Fibroblast of lung (primary cell): ENCODE data around the gene SPAG9. TPM values are rescaled to one million over a fixed set of nuclear protein-coding genes. Genes with fewer than 3 reads are reported as not detected.

ENCODE experiments used
- DNase-seq, 2 donors: peaks; one replicate each; pipeline versions ENCODE4 v3.0.0 to v3.0.0-alpha.2; 2010; ENCODE audit warnings: low read depth in 2 of 2
- H2AFZ ChIP-seq: 2 replicates; pipeline ENCODE4 v1.5.1; 2012; ENCODE audit warnings: low read length, control low read depth, inconsistent platforms
- H3K27ac ChIP-seq: 2 replicates; pipeline ENCODE4 v1.5.1; 2011; ENCODE audit warnings: low read length, control low read depth; ENCODE audit not compliant: insufficient read depth
- H3K27me3 ChIP-seq: 2 replicates; pipeline ENCODE4 v1.5.1; 2011; ENCODE audit warnings: mild to moderate bottlenecking, low read length; ENCODE audit not compliant: control insufficient read depth, insufficient read depth
- H3K36me3 ChIP-seq: 2 replicates; pipeline ENCODE4 v1.5.1; 2011; ENCODE audit warnings: low read length; ENCODE audit not compliant: control insufficient read depth, insufficient read depth
- H3K4me1 ChIP-seq: 2 replicates; pipeline ENCODE4 v1.5.1; 2011; ENCODE audit warnings: low read length; ENCODE audit not compliant: control insufficient read depth, insufficient read depth; ENCODE audit errors: extremely low read depth
- H3K4me2 ChIP-seq: 2 replicates; pipeline ENCODE4 v1.5.1; 2011; ENCODE audit warnings: low read length, control low read depth; ENCODE audit not compliant: insufficient read depth; ENCODE audit errors: extremely low read depth
- H3K4me3 ChIP-seq, 4 experiments: fragments of 200-600 bp in 1 of 4; sonication (generic) in 1 of 4; replicated peaks in 1 of 4; 2 replicates each; pipeline ENCODE4 v1.5.1; 2011 to 2016; ENCODE audit warnings: low read length in 4 of 4, low read depth in 3 of 4, mild to moderate bottlenecking in 3 of 4, control low read depth in 2 of 4, inconsistent platforms in 1 of 4, mixed read lengths in 1 of 4; ENCODE audit not compliant: insufficient read depth in 1 of 4; ENCODE audit errors: control extremely low read depth in 1 of 4
- H3K79me2 ChIP-seq: 2 replicates; pipeline ENCODE4 v1.5.1; 2012; ENCODE audit warnings: mild to moderate bottlenecking, low read length, inconsistent platforms; ENCODE audit not compliant: control insufficient read depth, insufficient read depth
- H3K9ac ChIP-seq: 2 replicates; pipeline ENCODE4 v1.5.1; 2011; ENCODE audit warnings: mild to moderate bottlenecking, low read length, control low read depth; ENCODE audit not compliant: insufficient read depth
- H3K9me3 ChIP-seq: 2 replicates; pipeline ENCODE4 v1.5.1; 2012; ENCODE audit warnings: low read depth, low read length; ENCODE audit not compliant: control insufficient read depth, insufficient read depth
- H4K20me1 ChIP-seq: 2 replicates; pipeline ENCODE4 v1.5.1; 2011; ENCODE audit warnings: low read length; ENCODE audit not compliant: control insufficient read depth, insufficient read depth; ENCODE audit errors: extremely low read depth
- CTCF ChIP-seq, 2 donors: IDR thresholded peaks in 1 of 2; conservative IDR thresholded peaks in 1 of 2; 1 replicate in 1 of 2; 2 replicates in 1 of 2; pipeline ENCODE4 v1.5.1; 2011 to 2012; ENCODE audit warnings: low read length in 2 of 2, control low read depth in 1 of 2, inconsistent platforms in 1 of 2, low read depth in 1 of 2, mild to moderate bottlenecking in 1 of 2
- EZH2 ChIP-seq: IDR thresholded peaks from 2 replicates; pipeline ENCODE4 v1.5.1; 2012; ENCODE audit warnings: low read length, control low read depth, mild to moderate bottlenecking; ENCODE audit errors: missing control alignments
- polyA plus RNA-seq, 2 donors: library from polyadenylated mRNA; depleted of rRNA in 1 of 2; stranded (reverse) in 1 of 2; unstranded in 1 of 2; fragments of >200 nt; gene quantifications; 2 replicates each; pipeline ENCODE4 v1.2.1, GENCODE V29; 2011 to 2012; ENCODE audit warnings: missing spikeins in 1 of 2
- total RNA-seq: library from RNA; depleted of rRNA; stranded (reverse); fragments of >200 nt; gene quantifications from 2 replicates; pipeline ENCODE4 v1.2.1, GENCODE V29; 2014

SPAG9 gene
- total and polyA plus RNA-seq, 2 donors (not counting 1 experiment from before 2014, with no cell fraction given), result 49.8 to 126 TPM

DNA sequence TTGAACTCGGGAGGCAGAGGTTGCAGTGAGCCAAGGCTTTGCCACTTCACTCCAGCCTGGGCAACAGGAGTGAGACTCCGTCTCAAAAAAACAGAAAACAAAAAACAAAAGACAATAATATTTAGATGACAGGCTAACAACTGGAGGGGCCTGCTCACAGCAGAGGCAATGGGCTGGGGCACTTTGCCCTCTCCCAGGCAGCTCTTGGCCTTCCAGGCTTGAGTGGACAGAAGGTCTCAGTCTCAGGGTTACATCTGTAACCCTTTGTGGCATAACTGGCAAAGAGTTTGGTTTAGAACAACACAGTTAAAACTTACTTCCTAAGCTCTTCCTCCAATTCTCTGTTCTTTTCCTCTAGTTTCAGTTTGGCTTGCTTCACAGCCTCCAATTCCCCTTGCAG lies 114.9 kb downstream of the SPAG9 start:
- DNase-seq, result no peak
- H3K36me3 ChIP-seq, result peaks cover 2% of the 10 kb centered on the region
- H3K9me3 ChIP-seq, result no peaks in the 10 kb centered on the region
- no peak overlapping the region for H3K4me2 ChIP-seq
- no peak overlapping the region for H3K4me3 ChIP-seq
- H3K27ac ChIP-seq, result no peak overlapping the region
- H3K27me3 ChIP-seq, result no peaks in the 10 kb centered on the region
- TF ChIP-seq EZH2 (no peak), CTCF (conservative IDR thresholded peaks at IDR 0.05 in 1 of 2, IDR thresholded peaks at IDR 0.05 in 1 of 2; ENCODE audit: low read depth in 1 of 2, low read length in 2 of 2) (no peak)
- H4K20me1 ChIP-seq, result no peaks in the 10 kb centered on the region
- H3K9ac ChIP-seq, result no peak overlapping the region
- H3K4me1 ChIP-seq, result no peaks in the 10 kb centered on the region
- H3K79me2 ChIP-seq, result no peaks in the 10 kb centered on the region
- no peak overlapping the region for H2AFZ ChIP-seq

- no peak overlapping the region for H3K9ac ChIP-seq
- no peaks in the 10 kb centered on the region for H3K9me3 ChIP-seq
- no peaks in the 10 kb centered on the region for H3K27me3 ChIP-seq
- TF ChIP-seq EZH2 (no peak), CTCF (conservative IDR thresholded peaks at IDR 0.05 in 1 of 2, IDR thresholded peaks at IDR 0.05 in 1 of 2; ENCODE audit: low read depth in 1 of 2, low read length in 2 of 2) (no peak)
- H3K79me2 ChIP-seq, result no peaks in the 10 kb centered on the region
- H3K4me3 ChIP-seq, result no peak overlapping the region
- H2AFZ ChIP-seq, result no peak overlapping the region
- H3K4me1 ChIP-seq, result no peaks in the 10 kb centered on the region
- peaks cover under 1% of the 10 kb centered on the region for H3K36me3 ChIP-seq
- no peak for DNase-seq
- no peak overlapping the region for H3K27ac ChIP-seq
- H3K4me2 ChIP-seq, result no peak overlapping the region
- no peaks in the 10 kb centered on the region for H4K20me1 ChIP-seq
Measured at GRCh38 chr17:51004249-51004648, 116.4 kb downstream of the SPAG9 start.

DNA sequence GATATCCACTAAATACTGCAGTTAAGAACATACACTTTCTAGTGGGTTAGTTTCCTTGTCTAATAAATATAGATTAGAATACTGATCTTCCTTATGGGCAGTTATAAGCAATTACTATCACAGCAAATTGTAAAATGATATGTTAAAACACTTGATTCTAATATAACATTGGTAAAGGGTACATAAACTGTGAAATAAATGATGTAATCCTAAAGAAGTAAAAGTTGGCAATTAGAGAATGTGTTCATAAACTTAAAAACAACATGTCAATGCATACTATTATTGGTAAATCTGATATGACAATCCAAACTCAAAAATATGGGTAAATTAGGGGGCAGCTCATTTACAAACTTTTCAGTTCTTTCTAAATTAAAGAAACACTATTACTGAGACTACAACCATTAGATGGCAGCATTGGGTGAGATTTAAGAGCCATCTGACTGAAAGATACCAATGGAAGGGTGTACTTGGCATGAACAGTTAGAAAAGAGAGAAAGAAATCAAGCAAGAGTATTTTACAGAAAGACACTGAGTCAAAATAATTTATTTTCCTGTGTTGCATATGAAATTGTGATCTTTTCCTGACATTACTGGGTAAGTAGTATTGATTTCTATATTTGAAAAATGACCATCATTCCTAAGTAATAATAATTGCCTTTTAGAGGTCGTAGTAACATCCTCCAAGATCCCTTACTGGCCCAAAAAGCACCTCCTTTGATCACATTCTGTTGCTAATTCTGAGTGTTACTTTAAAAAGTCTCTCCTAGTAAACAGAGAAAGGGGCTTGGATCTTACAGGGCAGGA lies 119.6 kb downstream of the SPAG9 start:
- Histone ChIP-seq H2AFZ (no peak overlapping the region), H3K79me2 (no peaks in the 10 kb centered on the region), H3K4me3 (no peak overlapping the region), H4K20me1 (no peaks in the 10 kb centered on the region), H3K4me1 (no peaks in the 10 kb centered on the region), H3K36me3 (peaks cover 2% of the 10 kb centered on the region), H3K9me3 (no peaks in the 10 kb centered on the region), H3K9ac (no peak overlapping the region), H3K27ac (no peak overlapping the region), H3K27me3 (no peaks in the 10 kb centered on the region), H3K4me2 (no peak overlapping the region)
- DNase-seq, result peak; percentile 66 to 87
- TF ChIP-seq CTCF (conservative IDR thresholded peaks at IDR 0.05 in 1 of 2, IDR thresholded peaks at IDR 0.05 in 1 of 2; ENCODE audit: low read depth in 1 of 2, low read length in 2 of 2), result peak; percentile 42 to 45
- no peak for TF ChIP-seq EZH2
